Uterus (tissue), 4 donors: ENCODE measurements around the gene NECTIN4. TPM values are rescaled to one million over a fixed set of nuclear protein-coding genes. Genes with fewer than 3 reads are reported as not detected.
"Not testable (repeated sequence)": the region's sequence is repeated elsewhere in the genome, so short reads cannot be mapped to it uniquely, and the experiment has no call there.

Experiments
- DNase-seq, 2 donors: peaks; one replicate each; pipeline ENCODE4 v3.0.0-alpha.2; 2019 to 2020
- H3K27ac ChIP-seq, 2 donors: fragments of 200-600 bp; sonication (generic); 1 replicate in 1 of 2; 2 replicates in 1 of 2; pipeline ENCODE4 v1.5.1; 2016 to 2018
- H3K27me3 ChIP-seq, 2 donors: fragments of 200-600 bp; sonication (generic); one replicate each; pipeline ENCODE4 v1.5.1; 2018 to 2019; ENCODE audit warnings: control low read depth in 1 of 2
- H3K36me3 ChIP-seq, 2 donors: fragments of 200-600 bp; sonication (generic); one replicate each; pipeline ENCODE4 v1.5.1; 2019; ENCODE audit warnings: control low read depth in 1 of 2
- H3K4me1 ChIP-seq, 2 donors: fragments of 200-600 bp; sonication (generic); one replicate each; pipeline ENCODE4 v1.5.1; 2018 to 2019; ENCODE audit warnings: control low read depth in 1 of 2
- H3K4me3 ChIP-seq, 2 donors: fragments of 200-600 bp; sonication (generic); 1 replicate in 1 of 2; 2 replicates in 1 of 2; pipeline ENCODE4 v1.5.1; 2018 to 2019; ENCODE audit warnings: mild to moderate bottlenecking in 1 of 2
- H3K9me3 ChIP-seq, 2 donors: fragments of 200-600 bp; sonication (generic); one replicate each; pipeline ENCODE4 v1.5.1; 2019; ENCODE audit warnings: control low read depth in 1 of 2
- CTCF ChIP-seq, 4 experiments: fragments of 200-600 bp in 2 of 4; fragments of 450-650 bp in 2 of 4; sonication (generic) in 2 of 4; IDR thresholded peaks; one replicate each; pipeline ENCODE4 v1.5.1; 2016 to 2019; ENCODE audit warnings: antibody characterized with exemption in 4 of 4, mild to moderate bottlenecking in 2 of 4, moderate library complexity in 1 of 4
- POLR2A ChIP-seq, 2 donors: fragments of 450-650 bp; IDR thresholded peaks; one replicate each; pipeline ENCODE4 v1.6.1; 2016; ENCODE audit warnings: antibody characterized with exemption in 2 of 2, mild to moderate bottlenecking in 1 of 2, moderate library complexity in 1 of 2
- intact Hi-C: fragments of 100-400 bp; cut with DNase I; formaldehyde crosslinking; loops from one replicate; pipeline ENCODE4 v1.15.1; 2023; ENCODE audit warnings: low total_unique reads
- total RNA-seq, 4 donors: library from RNA; depleted of rRNA in 3 of 4; stranded (reverse); fragments of >200 nt in 3 of 4; gene quantifications; one replicate each; pipeline versions ENCODE4 v1.1.0 to v1.2.4, GENCODE V29; 2014 to 2023
- donor health status: DM: yes; HTN: yes; CAD: no.

The NECTIN4 gene
- total RNA-seq, 4 donors from 2014 or later, result 2.1 TPM; not detected in 3

- Histone ChIP-seq H3K4me1 (no peaks in the 10 kb centered on the region), H3K36me3 (no peaks in the 10 kb centered on the region), H3K4me3 (no peak overlapping the region), H3K9me3 (no peaks in the 10 kb centered on the region), H3K27me3 (no peaks in the 10 kb centered on the region), H3K27ac (no peak overlapping the region)
- DNase-seq, result no peak
- intact Hi-C loops, result no loop called here
- TF ChIP-seq POLR2A (IDR thresholded peaks at IDR 0.05) (no peak), CTCF (IDR thresholded peaks at IDR 0.05) (no peak)
Measured at GRCh38 chr1:161070761-161071160, 18.6 kb downstream of the NECTIN4 start.

DNA sequence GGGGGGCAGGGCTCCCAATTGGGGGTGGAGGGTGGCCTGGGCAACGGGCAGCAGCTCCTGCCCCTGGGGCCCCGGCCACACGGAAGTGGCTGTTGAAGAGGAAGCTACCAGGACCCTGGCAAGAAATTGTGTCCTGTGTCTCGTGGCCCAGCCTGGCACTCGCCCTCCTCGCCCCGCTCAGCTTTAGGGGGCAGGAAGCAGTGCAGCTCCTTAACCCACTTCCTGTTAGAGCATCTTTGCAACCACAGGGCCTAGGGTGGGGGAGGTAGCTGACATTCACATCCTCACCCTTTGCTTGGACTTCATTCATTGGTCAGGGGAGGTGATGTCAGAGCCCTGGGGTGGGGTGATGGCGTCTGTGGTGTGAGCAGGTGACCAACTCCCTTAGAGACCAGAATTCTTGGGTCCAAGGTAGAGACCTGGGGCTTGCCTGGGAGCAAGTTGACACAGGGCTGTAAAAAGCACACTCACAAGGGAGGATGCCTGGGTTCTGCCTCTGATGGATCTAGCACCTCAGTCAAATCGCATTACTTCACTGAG lies 19.6 kb downstream of the NECTIN4 start, which contains the start of gene ARHGAP30:
Gene ARHGAP30 (minus strand): TSS at position 161 of the 540 bp plus-strand sequence. CDS start 267 bp downstream, outside the sequence.
- H3K27me3 ChIP-seq, result no peaks in the 10 kb centered on the region
- intact Hi-C loops, result no loop called here
- TF ChIP-seq CTCF (IDR thresholded peaks at IDR 0.05), result no peak
- TF ChIP-seq POLR2A (IDR thresholded peaks at IDR 0.05), result no peak
- H3K27ac ChIP-seq, result no peak within 1 kb of the TSS
- peak; percentile 25 for DNase-seq
- H3K36me3 ChIP-seq, result no peaks in the 10 kb centered on the region
- no peaks in the 10 kb centered on the region for H3K4me1 ChIP-seq
- no peaks in the 10 kb centered on the region for H3K9me3 ChIP-seq
- H3K4me3 ChIP-seq, result no peak within 1 kb of the TSS

GRCh38 chr1:161069241-161069640 lies 20.1 kb downstream of the NECTIN4 start:
- Histone ChIP-seq H3K36me3 (no peaks in the 10 kb centered on the region), H3K4me3 (no peak overlapping the region), H3K9me3 (no peaks in the 10 kb centered on the region), H3K27me3 (no peaks in the 10 kb centered on the region), H3K27ac (no peak overlapping the region), H3K4me1 (no peaks in the 10 kb centered on the region)
- DNase-seq, result no peak
- TF ChIP-seq POLR2A (IDR thresholded peaks at IDR 0.05) (no peak), CTCF (IDR thresholded peaks at IDR 0.05) (no peak)
- intact Hi-C loops, result no loop called here

- H3K27ac ChIP-seq, result no peak overlapping the region
- DNase-seq, result no peak
- no peaks in the 10 kb centered on the region for H3K9me3 ChIP-seq
- H3K4me1 ChIP-seq, result no peaks in the 10 kb centered on the region
- H3K36me3 ChIP-seq, result no peaks in the 10 kb centered on the region
- H3K27me3 ChIP-seq, result no peaks in the 10 kb centered on the region
- intact Hi-C loops, result no loop called here
- TF ChIP-seq POLR2A (IDR thresholded peaks at IDR 0.05) (no peak), CTCF (IDR thresholded peaks at IDR 0.05) (no peak)
- H3K4me3 ChIP-seq, result no peak overlapping the region
Measured at GRCh38 chr1:161068306-161069234, 20.8 kb downstream of the NECTIN4 start.

- no peak for DNase-seq
- Histone ChIP-seq H3K36me3 (no peaks in the 10 kb centered on the region), H3K27ac (no peak overlapping the region), H3K4me1 (no peaks in the 10 kb centered on the region), H3K9me3 (no peaks in the 10 kb centered on the region), H3K27me3 (no peaks in the 10 kb centered on the region), H3K4me3 (no peak overlapping the region)
- no peak for TF ChIP-seq CTCF (IDR thresholded peaks at IDR 0.05)
- TF ChIP-seq POLR2A (IDR thresholded peaks at IDR 0.05), result no peak
- intact Hi-C loops, result no loop called here
Measured at GRCh38 chr1:161066694-161067093, 22.7 kb downstream of the NECTIN4 start.

DNA sequence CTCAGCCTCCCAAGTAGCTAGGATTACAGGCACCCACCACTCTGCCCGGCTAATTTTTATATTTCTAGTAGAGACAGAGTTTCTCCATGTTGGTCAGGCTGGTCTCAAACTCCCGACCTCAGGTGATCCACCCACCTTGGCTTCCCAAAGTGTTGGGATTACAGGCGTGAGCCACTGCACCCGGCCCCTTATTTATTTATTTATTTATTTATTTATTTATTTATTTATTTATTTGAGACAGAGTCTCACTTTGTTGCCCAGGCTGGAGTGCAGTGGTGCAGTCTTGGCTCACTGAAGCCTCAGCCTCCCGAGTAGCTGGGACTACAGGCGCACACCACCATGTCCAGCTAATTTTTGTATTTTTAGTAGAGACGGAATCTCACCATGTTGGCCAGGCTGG lies 23.7 kb downstream of the NECTIN4 start:
- DNase-seq, H3K27ac ChIP-seq, intact Hi-C loops, H3K36me3 ChIP-seq, H3K27me3 ChIP-seq, H3K9me3 ChIP-seq, H3K4me1 ChIP-seq, H3K4me3 ChIP-seq: not testable (repeated sequence)

- H3K9me3 ChIP-seq, H3K4me3 ChIP-seq, H3K4me1 ChIP-seq, H3K27ac ChIP-seq, H3K36me3 ChIP-seq, intact Hi-C loops, H3K27me3 ChIP-seq, DNase-seq: not testable (repeated sequence)
Measured at GRCh38 chr1:161063936-161064335, 25.4 kb downstream of the NECTIN4 start.
